GM12864 (cell line): ENCODE measurements around the gene ADAM33.

Source experiments
- DNase-seq: peaks from one replicate; pipeline ENCODE4 v3.0.0-alpha.2; 2011; ENCODE audit warnings: low read depth
- H3K4me3 ChIP-seq: 2 replicates; pipeline ENCODE4 v1.5.1; 2011; ENCODE audit warnings: mild to moderate bottlenecking, low read depth, low read length, control low read depth
- TF ChIP-seq, protein P1 (sequence below): IDR thresholded peaks from 2 replicates; pipeline ENCODE4 v1.5.1; 2011; ENCODE audit warnings: low read depth, mild to moderate bottlenecking, moderate library complexity, low read length, control low read depth, inconsistent platforms; ENCODE audit errors: missing control alignments

ADAM33 gene

DNA sequence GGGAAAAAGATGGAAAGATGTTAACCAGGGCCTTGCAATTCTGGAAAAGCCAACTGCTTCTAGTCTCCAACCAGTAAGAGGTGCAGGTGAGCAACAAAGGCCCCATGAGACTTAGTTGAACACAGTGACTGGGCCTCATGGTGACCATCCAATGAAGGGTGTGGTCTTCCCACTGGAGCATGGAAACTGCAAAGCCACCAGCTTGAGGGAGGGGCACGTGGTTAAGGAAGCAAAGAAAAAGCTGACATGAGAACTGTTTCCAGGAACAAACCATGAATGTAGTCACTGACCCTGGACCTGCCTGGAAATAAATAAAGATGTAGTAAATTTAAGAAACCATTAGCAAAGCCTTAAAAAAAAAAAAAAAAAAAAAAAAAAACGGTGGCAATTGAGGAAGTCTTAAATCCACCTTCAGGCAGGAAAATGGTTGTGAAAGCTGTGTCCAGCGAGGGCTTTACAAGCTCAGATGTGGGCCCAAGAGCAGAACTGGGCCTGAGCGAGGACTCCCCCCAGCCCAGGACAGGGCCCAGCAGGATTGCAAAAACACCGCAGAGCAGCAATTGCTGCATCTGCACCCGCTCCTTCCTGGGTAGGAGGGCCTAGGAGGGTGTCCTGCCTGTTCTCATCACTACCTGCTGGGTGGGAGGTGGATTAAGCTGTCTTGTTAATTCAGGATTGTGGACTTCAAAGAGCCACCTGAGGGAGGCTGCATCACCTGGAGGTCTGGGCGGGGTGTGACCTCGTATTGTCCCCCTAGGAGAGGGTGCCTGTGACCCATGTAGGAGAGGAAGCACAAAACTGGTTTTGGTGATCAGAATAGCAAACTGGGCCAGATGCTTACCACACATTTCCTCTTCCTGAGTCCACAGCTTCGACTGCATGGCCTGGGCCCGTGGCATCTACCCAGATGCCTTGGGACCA lies 28.9 kb downstream of the ADAM33 start:
- no peak overlapping the region for H3K4me3 ChIP-seq
- TF ChIP-seq, protein P1, sequence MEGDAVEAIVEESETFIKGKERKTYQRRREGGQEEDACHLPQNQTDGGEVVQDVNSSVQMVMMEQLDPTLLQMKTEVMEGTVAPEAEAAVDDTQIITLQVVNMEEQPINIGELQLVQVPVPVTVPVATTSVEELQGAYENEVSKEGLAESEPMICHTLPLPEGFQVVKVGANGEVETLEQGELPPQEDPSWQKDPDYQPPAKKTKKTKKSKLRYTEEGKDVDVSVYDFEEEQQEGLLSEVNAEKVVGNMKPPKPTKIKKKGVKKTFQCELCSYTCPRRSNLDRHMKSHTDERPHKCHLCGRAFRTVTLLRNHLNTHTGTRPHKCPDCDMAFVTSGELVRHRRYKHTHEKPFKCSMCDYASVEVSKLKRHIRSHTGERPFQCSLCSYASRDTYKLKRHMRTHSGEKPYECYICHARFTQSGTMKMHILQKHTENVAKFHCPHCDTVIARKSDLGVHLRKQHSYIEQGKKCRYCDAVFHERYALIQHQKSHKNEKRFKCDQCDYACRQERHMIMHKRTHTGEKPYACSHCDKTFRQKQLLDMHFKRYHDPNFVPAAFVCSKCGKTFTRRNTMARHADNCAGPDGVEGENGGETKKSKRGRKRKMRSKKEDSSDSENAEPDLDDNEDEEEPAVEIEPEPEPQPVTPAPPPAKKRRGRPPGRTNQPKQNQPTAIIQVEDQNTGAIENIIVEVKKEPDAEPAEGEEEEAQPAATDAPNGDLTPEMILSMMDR, result no peak
- no peak for DNase-seq

DNA sequence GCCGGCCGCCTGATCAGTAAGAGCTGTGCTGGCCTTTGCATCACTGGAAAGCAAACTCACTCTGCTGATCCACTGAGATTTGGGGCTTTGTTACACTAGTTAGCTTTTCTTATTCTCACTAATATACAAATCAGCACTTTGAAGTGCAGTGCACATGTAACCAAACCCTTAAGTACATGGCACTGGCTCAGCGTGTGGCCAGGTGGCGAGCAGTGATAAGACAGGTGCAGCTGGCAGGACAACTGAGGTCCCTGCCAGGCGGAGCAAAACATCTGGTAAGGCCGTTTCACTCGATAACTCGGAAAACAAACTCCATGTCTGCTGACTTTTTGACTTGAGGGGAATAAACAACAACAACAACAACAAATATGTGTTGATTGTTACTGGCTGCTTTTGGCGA lies 29.6 kb downstream of the ADAM33 start:
- TF ChIP-seq, protein P1, result no peak
- no peak overlapping the region for H3K4me3 ChIP-seq
- DNase-seq, result no peak

DNA sequence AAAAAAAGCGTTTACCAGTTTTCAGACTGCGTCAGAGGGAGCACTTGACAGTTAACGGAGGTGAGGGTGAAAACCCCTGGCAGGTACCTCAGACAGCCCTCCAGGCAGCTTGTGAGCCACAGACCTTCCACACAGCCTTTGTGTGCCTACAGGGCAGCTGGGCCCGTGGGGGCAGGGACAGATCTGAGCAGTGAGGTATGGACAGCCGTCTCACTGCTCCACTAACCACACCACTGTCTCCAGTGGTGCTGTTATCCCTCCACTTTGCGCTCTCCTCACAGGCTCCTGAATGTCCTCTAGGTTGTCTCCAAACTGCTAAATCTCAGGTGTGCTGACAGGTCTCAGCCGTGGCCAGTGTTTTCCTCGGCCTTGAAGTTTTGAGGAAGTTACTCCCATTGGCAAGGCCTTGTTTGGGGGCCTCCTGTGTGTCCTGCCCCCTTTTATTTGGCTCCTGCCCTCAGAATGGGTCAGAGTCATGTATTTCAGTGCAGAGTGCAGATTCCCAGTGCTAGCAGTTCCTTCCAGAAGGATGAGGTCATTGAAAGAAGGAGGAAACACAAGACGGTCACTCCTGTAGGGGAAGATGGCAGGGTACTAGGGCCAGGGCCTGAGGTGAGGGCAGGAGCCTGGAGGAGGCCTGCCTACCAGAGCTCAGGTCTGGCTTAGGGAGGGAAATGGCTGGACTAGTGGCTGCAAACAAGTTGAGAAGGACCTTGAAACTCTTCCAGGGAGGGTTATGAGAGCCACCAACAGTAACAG lies 30.4 kb downstream of the ADAM33 start:
- no peak overlapping the region for H3K4me3 ChIP-seq
- TF ChIP-seq, protein P1, result no peak
- DNase-seq, result no peak

DNA sequence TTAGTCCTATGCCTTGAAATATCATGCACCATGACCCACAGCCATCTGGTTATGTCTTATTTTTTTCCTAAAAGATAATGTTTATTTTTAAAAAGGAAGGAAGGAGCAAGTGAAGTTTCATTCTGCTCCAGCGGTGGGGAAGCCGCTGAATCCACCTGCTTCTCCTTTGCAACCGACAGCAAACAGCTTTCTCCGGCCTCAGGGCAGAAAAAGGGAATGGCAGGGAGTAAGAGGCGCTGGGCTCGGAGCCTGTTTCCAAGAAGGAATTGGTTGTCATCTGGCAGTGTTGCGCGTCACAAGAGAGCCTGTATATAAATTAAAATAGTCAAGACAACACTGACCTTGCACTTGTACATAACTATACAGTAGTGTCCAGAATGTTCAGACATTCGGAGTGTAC lies 32.9 kb downstream of the ADAM33 start:
- DNase-seq, result no peak
- TF ChIP-seq, protein P1, result no peak
- no peak overlapping the region for H3K4me3 ChIP-seq

DNA sequence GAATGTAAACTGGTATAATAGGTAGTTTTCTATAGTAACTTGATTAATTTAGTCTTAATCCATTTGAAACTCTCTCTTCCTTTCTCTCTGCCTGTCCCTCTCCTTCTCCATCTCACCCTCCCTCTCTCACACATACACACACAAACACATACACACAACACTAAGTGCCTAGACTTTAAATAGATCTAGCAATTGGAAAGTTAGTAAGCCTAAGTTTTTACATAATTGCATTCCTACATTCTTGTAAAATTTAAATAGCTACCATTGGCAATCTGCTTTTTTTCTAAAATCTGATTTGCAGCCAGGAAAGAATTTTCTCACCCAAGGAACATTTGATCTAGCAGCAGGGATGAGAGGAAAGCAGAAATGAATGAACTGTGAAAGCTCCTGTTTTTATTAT lies 34.3 kb downstream of the ADAM33 start:
- DNase-seq, result no peak
- H3K4me3 ChIP-seq, result no peak overlapping the region
- TF ChIP-seq, protein P1, result no peak

DNA sequence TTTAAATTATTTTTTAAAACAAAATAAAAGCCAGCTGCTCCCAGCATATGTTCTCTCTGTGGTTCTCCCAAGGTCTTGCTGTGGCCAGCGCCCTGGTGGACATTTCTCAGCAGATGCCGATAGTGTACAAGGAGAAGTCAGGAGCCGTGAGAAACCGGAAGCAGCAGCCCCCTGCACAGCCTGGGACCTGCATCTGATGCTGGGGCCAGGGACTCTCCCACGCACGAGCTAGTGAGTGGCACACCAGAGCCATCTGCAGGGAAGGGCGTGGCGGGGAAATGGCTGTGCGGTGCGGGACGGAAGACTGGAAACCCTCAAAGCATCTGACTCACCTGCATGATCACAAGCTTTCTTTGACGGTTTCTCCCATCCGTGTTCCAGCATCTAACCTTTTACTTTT lies 35.2 kb downstream of the ADAM33 start:
- TF ChIP-seq, protein P1, result no peak
- no peak for DNase-seq
- no peak overlapping the region for H3K4me3 ChIP-seq
